PC-9 (cell line): Measurements from ENCODE around the gene E2F7.

ENCODE experiments used
- EZH2 ChIP-seq: fragments of 200-600 bp; sonication (generic); IDR thresholded peaks from 2 replicates; pipeline ENCODE4 v1.8.0; 2017; ENCODE audit warnings: antibody characterized with exemption, low read depth
- TF ChIP-seq, protein P1 (sequence below): fragments of 200-600 bp; sonication (generic); conservative IDR thresholded peaks from 2 replicates; pipeline ENCODE4 v1.6.1; 2017; ENCODE audit warnings: mixed run types, antibody characterized with exemption, mild to moderate bottlenecking, moderate library complexity

GRCh38 chr12:77053259-77053658 is 12.1 kb downstream of the E2F7 start:
- TF ChIP-seq, protein P1, sequence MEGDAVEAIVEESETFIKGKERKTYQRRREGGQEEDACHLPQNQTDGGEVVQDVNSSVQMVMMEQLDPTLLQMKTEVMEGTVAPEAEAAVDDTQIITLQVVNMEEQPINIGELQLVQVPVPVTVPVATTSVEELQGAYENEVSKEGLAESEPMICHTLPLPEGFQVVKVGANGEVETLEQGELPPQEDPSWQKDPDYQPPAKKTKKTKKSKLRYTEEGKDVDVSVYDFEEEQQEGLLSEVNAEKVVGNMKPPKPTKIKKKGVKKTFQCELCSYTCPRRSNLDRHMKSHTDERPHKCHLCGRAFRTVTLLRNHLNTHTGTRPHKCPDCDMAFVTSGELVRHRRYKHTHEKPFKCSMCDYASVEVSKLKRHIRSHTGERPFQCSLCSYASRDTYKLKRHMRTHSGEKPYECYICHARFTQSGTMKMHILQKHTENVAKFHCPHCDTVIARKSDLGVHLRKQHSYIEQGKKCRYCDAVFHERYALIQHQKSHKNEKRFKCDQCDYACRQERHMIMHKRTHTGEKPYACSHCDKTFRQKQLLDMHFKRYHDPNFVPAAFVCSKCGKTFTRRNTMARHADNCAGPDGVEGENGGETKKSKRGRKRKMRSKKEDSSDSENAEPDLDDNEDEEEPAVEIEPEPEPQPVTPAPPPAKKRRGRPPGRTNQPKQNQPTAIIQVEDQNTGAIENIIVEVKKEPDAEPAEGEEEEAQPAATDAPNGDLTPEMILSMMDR, result no peak
- no peak for TF ChIP-seq EZH2
